Kidney (tissue), 14 donors: ENCODE data around the gene BCO2. TPM values are rescaled to one million over a fixed set of nuclear protein-coding genes. Genes with fewer than 3 reads are reported as not detected.

ENCODE experiments used
- DNase-seq, 5 donors: peaks; one replicate each; pipeline ENCODE4 v3.0.0-alpha.2; 2013 to 2020
- FAIRE-seq: peaks from 2 replicates; lab custom pipeline; 2012; peaks lifted over from hg19 to GRCh38; lab: Jason Lieb, UNC
- H3K27ac ChIP-seq, 2 donors: one replicate each; pipeline ENCODE4 v1.7.0; 2013; ENCODE audit warnings: low read depth in 2 of 2, low read length in 2 of 2, inconsistent platforms in 1 of 2
- H3K27me3 ChIP-seq: one replicate; pipeline ENCODE4 v1.7.1; 2013; ENCODE audit warnings: low read length, inconsistent platforms; ENCODE audit not compliant: control insufficient read depth, insufficient read depth
- H3K36me3 ChIP-seq, 3 donors: one replicate each; pipeline versions ENCODE4 v1.7.0 to v1.7.1; 2013; ENCODE audit warnings: low read length in 3 of 3, control low read depth in 1 of 3, inconsistent platforms in 1 of 3; ENCODE audit not compliant: insufficient read depth in 3 of 3, control insufficient read depth in 2 of 3
- H3K4me1 ChIP-seq, 3 donors: one replicate each; pipeline versions ENCODE4 v1.7.0 to v1.7.1; 2013; ENCODE audit warnings: low read length in 3 of 3, inconsistent platforms in 1 of 3, low read depth in 1 of 3; ENCODE audit not compliant: control insufficient read depth in 2 of 3, insufficient read depth in 2 of 3
- H3K4me3 ChIP-seq, 3 donors: one replicate each; pipeline versions ENCODE4 v1.7.0 to v1.8.1; 2013; ENCODE audit warnings: low read length in 3 of 3, control low read depth in 1 of 3, inconsistent platforms in 1 of 3
- H3K9ac ChIP-seq, 3 donors: one replicate each; pipeline versions ENCODE4 v1.7.0 to v1.7.1; 2013; ENCODE audit warnings: low read length in 3 of 3, control low read depth in 1 of 3, inconsistent platforms in 1 of 3
- H3K9me3 ChIP-seq, 3 donors: one replicate each; pipeline versions ENCODE4 v1.7.0 to v1.7.1; 2013; ENCODE audit warnings: low read length in 3 of 3, control low read depth in 1 of 3, inconsistent platforms in 1 of 3; ENCODE audit not compliant: control insufficient read depth in 2 of 3, insufficient read depth in 1 of 3
- intact Hi-C: fragments of 100-400 bp; cut with DNase I; formaldehyde crosslinking; loops from one replicate; pipeline ENCODE4 v1.11.1; 2022
- polyA plus RNA-seq: library from polyadenylated mRNA; stranded (reverse); fragments of 350-450 nt; fragmentation: Illumina TruSeq; extraction: RNeasy Lipid Tissue Mini Kit (QIAGEN cat#74804); gene quantifications from one replicate; pipeline ENCODE4 v1.2.3, GENCODE V29; 2014; ENCODE audit warnings: low read depth, low replicate concordance; ENCODE audit not compliant: insufficient read depth
- total RNA-seq: library from RNA; stranded (reverse); fragmentation: NEBNext Ultra II Directional; extraction: Animal tissue kit (Norgen Biotek cat#: 25700); gene quantifications from one replicate; pipeline ENCODE4 v1.2.1, GENCODE V29; 2021
- TF ChIP-seq, protein P1 (sequence below): IDR thresholded peaks from 3 replicates; pipeline ENCODE4 v1.5.1; 2012; ENCODE audit warnings: mild to moderate bottlenecking, moderate library complexity, borderline replicate concordance; ENCODE audit not compliant: insufficient read depth; ENCODE audit errors: extremely low read depth
- donor health status: control.
- donor health status: control.
- donor health status: control.
- donor health status: control.
- donor health status: control.
- donor health status: DM: yes; HTN: yes; CAD: no.
- donor health status: Normal renal cell carcinoma (clear cell type).

The BCO2 gene
- total and polyA plus RNA-seq, 2 donors from 2014 or later, result 6.9 to 9.6 TPM

DNA sequence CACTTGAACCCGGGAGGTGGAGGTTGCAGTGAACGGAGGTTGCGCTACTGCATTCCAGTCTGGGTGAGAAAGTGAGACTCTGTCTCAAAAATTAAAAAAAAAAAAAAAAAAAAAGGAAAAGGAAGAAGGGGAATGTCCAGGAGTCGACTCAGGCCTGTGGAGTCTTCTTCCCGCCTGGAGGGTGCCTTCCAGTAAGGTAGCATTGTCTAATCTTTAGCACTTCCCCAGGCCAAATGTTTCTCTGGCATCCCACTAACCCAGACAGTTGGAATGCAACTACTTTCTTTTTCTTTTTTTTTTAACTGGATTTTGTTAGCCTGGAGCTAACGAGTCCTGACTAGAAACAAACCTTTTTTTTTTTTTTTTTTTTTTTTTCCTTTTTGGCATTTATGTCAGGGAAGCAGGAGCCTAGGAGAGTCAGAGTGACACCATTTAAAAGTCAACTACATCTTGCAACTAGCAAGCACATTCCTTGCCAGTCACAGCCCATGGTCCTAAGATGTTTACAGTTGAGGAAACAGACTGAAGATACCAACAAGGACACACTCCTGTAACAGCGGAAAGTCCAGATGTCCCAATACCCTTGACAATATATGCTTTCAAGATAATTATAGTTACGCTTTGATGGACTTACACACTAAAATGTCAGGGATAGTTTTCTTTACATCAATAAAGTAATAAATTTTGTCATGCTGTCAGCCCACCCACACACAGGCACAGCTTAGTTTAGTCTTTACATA is 74.7 kb downstream of the BCO2 start:
- Histone ChIP-seq H3K27ac (no peak overlapping the region), H3K36me3 (peaks cover 0 to 3% (median 0%) of the 10 kb centered on the region in 3 donors), H3K4me1 (no peaks in the 10 kb centered on the region), H3K27me3 (no peaks in the 10 kb centered on the region), H3K9me3 (peaks cover 0 to 4% (median 0%) of the 10 kb centered on the region in 3 donors), H3K4me3 (no peak overlapping the region), H3K9ac (no peak overlapping the region)
- TF ChIP-seq, protein P1, sequence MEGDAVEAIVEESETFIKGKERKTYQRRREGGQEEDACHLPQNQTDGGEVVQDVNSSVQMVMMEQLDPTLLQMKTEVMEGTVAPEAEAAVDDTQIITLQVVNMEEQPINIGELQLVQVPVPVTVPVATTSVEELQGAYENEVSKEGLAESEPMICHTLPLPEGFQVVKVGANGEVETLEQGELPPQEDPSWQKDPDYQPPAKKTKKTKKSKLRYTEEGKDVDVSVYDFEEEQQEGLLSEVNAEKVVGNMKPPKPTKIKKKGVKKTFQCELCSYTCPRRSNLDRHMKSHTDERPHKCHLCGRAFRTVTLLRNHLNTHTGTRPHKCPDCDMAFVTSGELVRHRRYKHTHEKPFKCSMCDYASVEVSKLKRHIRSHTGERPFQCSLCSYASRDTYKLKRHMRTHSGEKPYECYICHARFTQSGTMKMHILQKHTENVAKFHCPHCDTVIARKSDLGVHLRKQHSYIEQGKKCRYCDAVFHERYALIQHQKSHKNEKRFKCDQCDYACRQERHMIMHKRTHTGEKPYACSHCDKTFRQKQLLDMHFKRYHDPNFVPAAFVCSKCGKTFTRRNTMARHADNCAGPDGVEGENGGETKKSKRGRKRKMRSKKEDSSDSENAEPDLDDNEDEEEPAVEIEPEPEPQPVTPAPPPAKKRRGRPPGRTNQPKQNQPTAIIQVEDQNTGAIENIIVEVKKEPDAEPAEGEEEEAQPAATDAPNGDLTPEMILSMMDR, result no peak
- no peak for FAIRE-seq
- peak in 3 of 5 donors; percentile 25 to 67 (median 60) for DNase-seq
- intact Hi-C loops, result no loop called here

DNA sequence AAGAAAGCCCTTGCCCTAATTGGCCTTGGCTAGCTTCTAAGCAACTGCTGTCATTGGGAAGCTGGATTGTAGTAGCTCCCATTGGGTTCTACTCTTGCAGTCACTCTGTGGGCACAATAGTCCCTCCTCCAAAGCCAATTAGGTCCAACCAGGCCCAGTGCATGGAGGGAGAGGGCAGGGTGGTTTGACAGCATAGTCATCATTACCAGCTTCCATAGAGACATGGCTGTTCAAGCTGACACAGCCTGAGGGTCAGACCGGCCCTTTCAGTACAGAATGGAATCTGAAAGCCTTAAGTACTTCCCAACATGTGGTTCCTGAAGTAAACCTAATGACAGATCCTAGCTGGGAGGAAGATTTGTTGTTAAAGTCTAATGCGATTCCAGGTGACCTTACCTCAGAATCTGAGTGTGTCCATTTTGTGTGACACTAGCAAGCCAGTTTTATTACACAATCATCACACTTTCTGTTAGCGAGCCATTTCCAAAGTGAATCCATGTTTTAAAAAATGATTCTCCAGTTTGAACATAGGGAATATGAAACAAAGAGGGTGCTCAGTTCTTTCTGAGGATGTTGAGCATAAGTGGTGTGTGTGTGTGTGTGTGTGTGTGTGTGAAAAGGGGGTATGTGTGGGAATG is 78.4 kb downstream of the BCO2 start:
- TF ChIP-seq, protein P1, result no peak
- intact Hi-C loops, result no loop called here
- no peak for DNase-seq
- no peak overlapping the region for H3K9ac ChIP-seq
- no peak for FAIRE-seq
- H3K4me3 ChIP-seq, result no peak overlapping the region
- H3K4me1 ChIP-seq, result peaks cover 0 to 4% (median 0%) of the 10 kb centered on the region in 3 donors
- H3K27ac ChIP-seq, result no peak overlapping the region
- no peaks in the 10 kb centered on the region for H3K27me3 ChIP-seq
- peaks cover 0 to 3% (median 0%) of the 10 kb centered on the region in 3 donors for H3K36me3 ChIP-seq
- H3K9me3 ChIP-seq, result peaks cover 0 to 4% (median 0%) of the 10 kb centered on the region in 3 donors

DNA sequence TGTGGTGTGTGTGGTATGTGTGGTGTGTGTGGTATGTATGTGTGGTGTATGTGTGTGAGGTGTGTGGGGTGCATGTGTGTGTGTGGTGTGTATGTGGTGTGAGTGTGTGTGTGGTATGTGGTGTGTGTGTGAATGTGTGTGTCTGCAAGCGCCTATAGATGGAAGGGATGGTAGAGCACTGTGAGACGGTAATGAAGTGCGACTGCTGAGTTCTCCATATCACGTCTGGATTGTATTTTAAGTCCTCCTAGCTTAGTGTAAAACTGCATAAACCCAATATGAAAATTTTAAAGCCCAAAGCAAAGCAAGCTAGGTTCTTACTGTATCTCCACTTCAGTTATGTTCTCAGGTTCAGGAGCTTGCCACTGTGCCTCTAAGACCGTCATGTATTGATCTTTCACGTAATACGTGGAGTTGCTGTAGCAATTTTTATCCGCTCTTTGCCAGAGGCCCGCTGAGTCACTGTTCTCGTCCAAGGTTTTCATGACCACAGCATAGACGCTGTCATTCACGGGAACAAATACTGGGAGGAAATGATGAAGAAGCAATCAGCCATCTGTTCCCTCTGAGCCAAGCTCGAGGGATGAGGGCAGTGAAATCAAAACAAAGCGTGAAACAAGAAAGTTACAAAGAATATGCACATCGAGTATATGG is 79.9 kb downstream of the BCO2 start:
- DNase-seq (no peak), FAIRE-seq (no peak)
- peaks cover 0 to 4% (median 0%) of the 10 kb centered on the region in 3 donors for H3K4me1 ChIP-seq
- intact Hi-C loops, result no loop called here
- no peak overlapping the region for H3K27ac ChIP-seq
- TF ChIP-seq, protein P1, result no peak
- H3K36me3 ChIP-seq, result peaks cover 0 to 3% (median 0%) of the 10 kb centered on the region in 3 donors
- no peak overlapping the region for H3K4me3 ChIP-seq
- H3K27me3 ChIP-seq, result no peaks in the 10 kb centered on the region
- H3K9me3 ChIP-seq, result peaks cover 0 to 4% (median 0%) of the 10 kb centered on the region in 3 donors
- no peak overlapping the region for H3K9ac ChIP-seq
